Uterus (tissue), 4 donors: Measurements from ENCODE around the gene JADE3. TPM values are rescaled to one million over a fixed set of nuclear protein-coding genes. Genes with fewer than 3 reads are reported as not detected.

ENCODE experiments used
- DNase-seq, 2 donors: peaks; one replicate each; pipeline ENCODE4 v3.0.0-alpha.2; 2019 to 2020
- H3K27ac ChIP-seq, 2 donors: fragments of 200-600 bp; sonication (generic); 1 replicate in 1 of 2; 2 replicates in 1 of 2; pipeline ENCODE4 v1.5.1; 2016 to 2018
- H3K27me3 ChIP-seq, 2 donors: fragments of 200-600 bp; sonication (generic); one replicate each; pipeline ENCODE4 v1.5.1; 2018 to 2019; ENCODE audit warnings: control low read depth in 1 of 2
- H3K36me3 ChIP-seq, 2 donors: fragments of 200-600 bp; sonication (generic); one replicate each; pipeline ENCODE4 v1.5.1; 2019; ENCODE audit warnings: control low read depth in 1 of 2
- H3K4me1 ChIP-seq, 2 donors: fragments of 200-600 bp; sonication (generic); one replicate each; pipeline ENCODE4 v1.5.1; 2018 to 2019; ENCODE audit warnings: control low read depth in 1 of 2
- H3K4me3 ChIP-seq, 2 donors: fragments of 200-600 bp; sonication (generic); 1 replicate in 1 of 2; 2 replicates in 1 of 2; pipeline ENCODE4 v1.5.1; 2018 to 2019; ENCODE audit warnings: mild to moderate bottlenecking in 1 of 2
- H3K9me3 ChIP-seq, 2 donors: fragments of 200-600 bp; sonication (generic); one replicate each; pipeline ENCODE4 v1.5.1; 2019; ENCODE audit warnings: control low read depth in 1 of 2
- POLR2A ChIP-seq, 2 donors: fragments of 450-650 bp; IDR thresholded peaks; one replicate each; pipeline ENCODE4 v1.6.1; 2016; ENCODE audit warnings: antibody characterized with exemption in 2 of 2, mild to moderate bottlenecking in 1 of 2, moderate library complexity in 1 of 2
- intact Hi-C: fragments of 100-400 bp; cut with DNase I; formaldehyde crosslinking; loops from one replicate; pipeline ENCODE4 v1.15.1; 2023; ENCODE audit warnings: low total_unique reads
- total RNA-seq, 4 donors: library from RNA; depleted of rRNA in 3 of 4; stranded (reverse); fragments of >200 nt in 3 of 4; gene quantifications; one replicate each; pipeline versions ENCODE4 v1.1.0 to v1.2.4, GENCODE V29; 2014 to 2023
- TF ChIP-seq, protein P1 (sequence below), 4 experiments: fragments of 200-600 bp in 2 of 4; fragments of 450-650 bp in 2 of 4; sonication (generic) in 2 of 4; IDR thresholded peaks; one replicate each; pipeline ENCODE4 v1.5.1; 2016 to 2019; ENCODE audit warnings: antibody characterized with exemption in 4 of 4, mild to moderate bottlenecking in 2 of 4, moderate library complexity in 1 of 4
- donor health status: DM: yes; HTN: yes; CAD: no.

The JADE3 gene
- total RNA-seq, 4 donors from 2014 or later = 6.9 to 15.5 (median 10.2) TPM

DNA sequence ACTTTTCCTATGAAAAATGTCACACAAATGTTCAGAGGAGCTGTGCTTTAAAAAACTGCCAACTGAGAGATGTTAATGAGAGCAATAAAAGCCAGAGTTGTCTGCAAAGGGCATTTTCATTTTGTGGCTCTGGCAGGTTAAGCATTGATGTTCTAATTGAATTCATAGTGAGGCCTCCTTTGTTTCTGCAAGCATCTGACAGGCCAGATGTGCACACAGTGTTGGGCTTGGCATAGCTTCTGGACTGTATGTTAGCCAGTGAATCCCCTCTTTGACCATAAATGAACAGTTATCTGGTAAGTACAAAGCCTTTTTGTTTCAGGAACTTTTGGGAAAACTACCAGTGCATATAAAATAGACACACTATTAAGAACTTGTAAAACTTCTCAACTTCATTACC is 81.9 kb downstream of the JADE3 start:
- peaks cover 0 to 2% of the 10 kb centered on the region in 2 donors for H3K9me3 ChIP-seq
- TF ChIP-seq POLR2A (IDR thresholded peaks at IDR 0.05) = no peak
- TF ChIP-seq, protein P1, sequence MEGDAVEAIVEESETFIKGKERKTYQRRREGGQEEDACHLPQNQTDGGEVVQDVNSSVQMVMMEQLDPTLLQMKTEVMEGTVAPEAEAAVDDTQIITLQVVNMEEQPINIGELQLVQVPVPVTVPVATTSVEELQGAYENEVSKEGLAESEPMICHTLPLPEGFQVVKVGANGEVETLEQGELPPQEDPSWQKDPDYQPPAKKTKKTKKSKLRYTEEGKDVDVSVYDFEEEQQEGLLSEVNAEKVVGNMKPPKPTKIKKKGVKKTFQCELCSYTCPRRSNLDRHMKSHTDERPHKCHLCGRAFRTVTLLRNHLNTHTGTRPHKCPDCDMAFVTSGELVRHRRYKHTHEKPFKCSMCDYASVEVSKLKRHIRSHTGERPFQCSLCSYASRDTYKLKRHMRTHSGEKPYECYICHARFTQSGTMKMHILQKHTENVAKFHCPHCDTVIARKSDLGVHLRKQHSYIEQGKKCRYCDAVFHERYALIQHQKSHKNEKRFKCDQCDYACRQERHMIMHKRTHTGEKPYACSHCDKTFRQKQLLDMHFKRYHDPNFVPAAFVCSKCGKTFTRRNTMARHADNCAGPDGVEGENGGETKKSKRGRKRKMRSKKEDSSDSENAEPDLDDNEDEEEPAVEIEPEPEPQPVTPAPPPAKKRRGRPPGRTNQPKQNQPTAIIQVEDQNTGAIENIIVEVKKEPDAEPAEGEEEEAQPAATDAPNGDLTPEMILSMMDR (IDR thresholded peaks at IDR 0.05) = no peak
- intact Hi-C loops = no loop called here
- H3K27me3 ChIP-seq = no peaks in the 10 kb centered on the region
- DNase-seq = no peak
- no peaks in the 10 kb centered on the region for H3K4me1 ChIP-seq
- H3K27ac ChIP-seq = no peak overlapping the region
- H3K4me3 ChIP-seq = no peak overlapping the region
- H3K36me3 ChIP-seq = no peaks in the 10 kb centered on the region

DNA sequence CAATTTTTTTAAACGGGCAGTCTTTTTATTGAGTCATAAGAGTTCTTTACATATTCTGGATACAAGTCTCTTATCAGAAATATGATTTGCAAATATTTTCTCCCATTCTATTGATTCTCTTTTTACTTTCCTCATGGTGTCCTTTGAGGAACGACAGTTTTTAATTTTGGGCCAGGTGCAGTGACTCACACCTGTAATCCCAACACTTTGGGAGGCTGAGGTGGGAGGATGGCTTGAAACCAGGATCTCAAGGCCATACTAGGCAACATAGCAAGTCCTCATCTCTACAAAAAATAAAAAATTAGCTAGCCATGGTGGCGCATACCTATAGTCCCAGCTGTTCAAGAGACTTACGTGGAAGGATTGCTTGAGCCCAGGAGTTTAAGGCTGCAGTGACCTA is 99.9 kb downstream of the JADE3 start:
- DNase-seq = no peak
- H3K4me1 ChIP-seq = no peaks in the 10 kb centered on the region
- H3K27ac ChIP-seq = no peak overlapping the region
- no peaks in the 10 kb centered on the region for H3K9me3 ChIP-seq
- intact Hi-C loops = no loop called here
- TF ChIP-seq, protein P1 (IDR thresholded peaks at IDR 0.05) = no peak
- no peak for TF ChIP-seq POLR2A (IDR thresholded peaks at IDR 0.05)
- no peak overlapping the region for H3K4me3 ChIP-seq
- H3K27me3 ChIP-seq = no peaks in the 10 kb centered on the region
- H3K36me3 ChIP-seq = no peaks in the 10 kb centered on the region

DNA sequence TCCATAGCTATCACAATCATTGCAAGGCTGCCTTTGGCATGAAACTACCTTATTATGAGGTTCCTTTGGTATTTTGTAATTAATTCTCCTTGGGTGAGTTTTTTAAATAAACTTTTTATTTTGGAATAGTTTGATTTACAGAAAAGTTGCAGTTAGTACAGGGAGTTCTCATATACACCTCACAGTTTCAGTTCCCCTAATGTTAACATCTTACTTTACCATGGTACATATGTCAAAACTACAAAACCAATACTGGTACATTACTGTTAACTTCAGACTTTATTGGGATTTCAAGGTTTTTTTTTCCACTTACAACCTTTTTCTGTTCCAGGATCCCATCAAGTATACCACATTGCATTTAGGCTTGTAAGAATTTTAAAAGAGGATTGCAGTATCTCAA is 114.0 kb downstream of the JADE3 start:
- no peak overlapping the region for H3K4me3 ChIP-seq
- no peak for DNase-seq
- no peak overlapping the region for H3K27ac ChIP-seq
- TF ChIP-seq, protein P1 (IDR thresholded peaks at IDR 0.05) = no peak
- no peak for TF ChIP-seq POLR2A (IDR thresholded peaks at IDR 0.05)
- H3K9me3 ChIP-seq = no peaks in the 10 kb centered on the region
- no peaks in the 10 kb centered on the region for H3K36me3 ChIP-seq
- no peaks in the 10 kb centered on the region for H3K4me1 ChIP-seq
- intact Hi-C loops = no loop called here
- no peaks in the 10 kb centered on the region for H3K27me3 ChIP-seq

DNA sequence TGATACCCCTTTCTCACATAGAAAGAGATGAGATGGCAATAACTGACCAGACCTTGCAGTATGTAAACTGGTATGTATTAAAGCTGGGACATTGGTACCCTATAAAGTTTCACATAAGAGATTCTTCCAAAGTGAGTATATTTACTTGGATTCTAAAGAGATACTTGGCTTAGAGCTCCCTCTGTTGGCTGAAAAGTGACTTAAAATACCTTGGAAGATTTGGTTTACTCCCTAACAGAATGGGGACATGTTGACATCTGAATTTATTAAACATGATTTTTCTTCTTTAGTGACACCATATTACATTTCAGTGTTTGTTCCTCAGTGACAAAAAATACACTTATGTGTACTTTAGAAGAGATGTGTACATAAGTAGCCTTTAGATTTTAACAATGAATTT is 118.1 kb downstream of the JADE3 start:
- intact Hi-C loops = no loop called here
- Histone ChIP-seq H3K4me3 (no peak overlapping the region), H3K27ac (no peak overlapping the region), H3K9me3 (no peaks in the 10 kb centered on the region), H3K27me3 (no peaks in the 10 kb centered on the region), H3K36me3 (no peaks in the 10 kb centered on the region), H3K4me1 (no peaks in the 10 kb centered on the region)
- TF ChIP-seq, protein P1 (IDR thresholded peaks at IDR 0.05) = peak; percentile 51 to 64 (median 52)
- no peak for TF ChIP-seq POLR2A (IDR thresholded peaks at IDR 0.05)
- DNase-seq = no peak

DNA sequence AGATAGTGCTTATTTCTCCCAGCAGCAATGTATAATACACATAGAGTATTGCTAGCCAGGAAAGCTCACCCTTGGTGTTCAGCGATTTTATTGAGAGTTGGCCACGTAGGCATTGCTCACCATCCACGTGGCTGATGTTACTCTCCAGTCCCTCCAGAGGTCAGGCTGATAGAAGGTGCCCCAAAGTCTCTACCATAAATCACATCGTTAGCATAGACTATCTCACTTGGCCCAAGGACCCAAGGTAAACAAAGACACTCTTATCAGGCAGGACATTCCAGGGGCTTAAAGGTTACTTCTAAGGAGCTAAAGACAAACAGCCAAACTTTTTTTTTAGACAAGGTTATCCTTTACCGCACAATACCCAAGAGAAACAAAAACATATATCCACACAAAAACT is 135.8 kb downstream of the JADE3 start:
- Histone ChIP-seq H3K4me1 (no peaks in the 10 kb centered on the region), H3K9me3 (no peaks in the 10 kb centered on the region), H3K27ac (no peak overlapping the region), H3K4me3 (no peak overlapping the region), H3K27me3 (no peaks in the 10 kb centered on the region), H3K36me3 (no peaks in the 10 kb centered on the region)
- no peak for DNase-seq
- intact Hi-C loops = no loop called here
- TF ChIP-seq, protein P1 (IDR thresholded peaks at IDR 0.05) = no peak
- no peak for TF ChIP-seq POLR2A (IDR thresholded peaks at IDR 0.05)
